Upper lobe of left lung (tissue), 4 donors: ENCODE results near the gene STRADB.

Experiments used
- POLR2A ChIP-seq, 4 donors: fragments of 450-650 bp; IDR thresholded peaks; one replicate each; pipeline ENCODE4 v1.5.1; 2016 to 2017; ENCODE audit warnings: antibody characterized with exemption in 4 of 4, mild to moderate bottlenecking in 2 of 4
- TF ChIP-seq, protein P1 (sequence below), 6 experiments: fragments of 450-650 bp in 4 of 6; fragments of 200-600 bp in 2 of 6; sonication (generic) in 2 of 6; IDR thresholded peaks; one replicate each; pipeline ENCODE4 v1.5.1; 2016 to 2019; ENCODE audit warnings: antibody characterized with exemption in 6 of 6

DNA sequence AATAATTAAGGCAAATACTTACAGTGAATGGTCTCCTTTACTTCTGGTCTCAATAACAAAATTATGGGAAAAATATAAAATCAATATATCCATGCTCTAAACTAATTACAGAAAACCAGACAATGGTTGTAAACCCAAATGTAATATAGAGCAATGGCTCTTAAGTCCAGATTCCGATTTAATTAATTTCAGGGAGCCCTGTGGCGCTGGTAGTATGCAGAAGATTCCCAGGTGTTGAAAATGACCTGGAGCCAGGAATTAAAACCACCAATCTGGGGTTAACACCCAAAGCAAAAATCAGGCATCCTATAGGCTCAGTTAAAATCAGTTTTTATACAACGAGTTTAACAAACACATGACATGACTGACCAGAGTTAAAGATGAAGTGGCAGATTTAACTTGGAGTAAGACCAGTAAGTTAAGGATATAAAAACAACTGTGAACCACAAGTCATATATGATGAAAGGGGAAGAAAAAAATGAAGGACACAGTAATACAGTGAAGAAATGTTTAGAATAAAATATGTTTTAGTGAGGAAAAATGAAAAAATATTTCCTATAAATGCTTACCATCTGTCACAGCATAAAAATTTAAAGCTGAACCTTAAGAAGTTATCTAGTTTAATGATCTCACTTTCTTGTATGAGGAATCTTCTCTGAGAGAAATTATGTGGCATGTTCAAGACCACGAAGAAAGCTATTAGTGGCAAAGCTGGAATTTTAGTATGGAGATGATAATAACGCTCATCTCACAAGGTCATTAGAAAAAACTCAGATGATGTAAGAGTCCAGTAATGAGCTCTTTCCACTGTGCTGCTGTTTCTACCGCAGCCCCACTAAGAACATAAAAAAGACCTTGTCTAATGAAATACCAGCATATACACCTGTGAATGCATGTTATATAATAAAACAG lies 48.6 kb upstream of the STRADB start:
- no peak for TF ChIP-seq POLR2A (IDR thresholded peaks at IDR 0.05)
- TF ChIP-seq, protein P1, sequence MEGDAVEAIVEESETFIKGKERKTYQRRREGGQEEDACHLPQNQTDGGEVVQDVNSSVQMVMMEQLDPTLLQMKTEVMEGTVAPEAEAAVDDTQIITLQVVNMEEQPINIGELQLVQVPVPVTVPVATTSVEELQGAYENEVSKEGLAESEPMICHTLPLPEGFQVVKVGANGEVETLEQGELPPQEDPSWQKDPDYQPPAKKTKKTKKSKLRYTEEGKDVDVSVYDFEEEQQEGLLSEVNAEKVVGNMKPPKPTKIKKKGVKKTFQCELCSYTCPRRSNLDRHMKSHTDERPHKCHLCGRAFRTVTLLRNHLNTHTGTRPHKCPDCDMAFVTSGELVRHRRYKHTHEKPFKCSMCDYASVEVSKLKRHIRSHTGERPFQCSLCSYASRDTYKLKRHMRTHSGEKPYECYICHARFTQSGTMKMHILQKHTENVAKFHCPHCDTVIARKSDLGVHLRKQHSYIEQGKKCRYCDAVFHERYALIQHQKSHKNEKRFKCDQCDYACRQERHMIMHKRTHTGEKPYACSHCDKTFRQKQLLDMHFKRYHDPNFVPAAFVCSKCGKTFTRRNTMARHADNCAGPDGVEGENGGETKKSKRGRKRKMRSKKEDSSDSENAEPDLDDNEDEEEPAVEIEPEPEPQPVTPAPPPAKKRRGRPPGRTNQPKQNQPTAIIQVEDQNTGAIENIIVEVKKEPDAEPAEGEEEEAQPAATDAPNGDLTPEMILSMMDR (IDR thresholded peaks at IDR 0.05): no peak
